Jurkat, Clone E6-1 (cell line): ENCODE measurements around the gene ATP11C.
"Not testable (repeated sequence)": the region's sequence is repeated elsewhere in the genome, so short reads cannot be mapped to it uniquely, and the experiment has no call there.

ENCODE experiments used
- DNase-seq: peaks from one replicate; pipeline ENCODE4 v3.0.0-alpha.2; 2011; ENCODE audit warnings: low read depth, low spot score
- H3K4me3 ChIP-seq: 2 replicates; pipeline ENCODE4 v1.5.1; 2011; ENCODE audit warnings: mild to moderate bottlenecking, low read length, control low read depth, moderate library complexity

The ATP11C gene

GRCh38 chrX:139930401-139930800, 2.5 kb downstream of the ATP11C start:
- no peak for DNase-seq
- no peak overlapping the region for H3K4me3 ChIP-seq

GRCh38 chrX:139929876-139930275, 3.0 kb downstream of the ATP11C start:
- no peak for DNase-seq
- H3K4me3 ChIP-seq: no peak overlapping the region

- no peak overlapping the region for H3K4me3 ChIP-seq
- DNase-seq: no peak
Measured at GRCh38 chrX:139924696-139925095, 8.2 kb downstream of the ATP11C start.

- no peak overlapping the region for H3K4me3 ChIP-seq
- DNase-seq: no peak
Measured at GRCh38 chrX:139924069-139924695, 8.7 kb downstream of the ATP11C start.

GRCh38 chrX:139921142-139921541, 11.7 kb downstream of the ATP11C start:
- not testable (repeated sequence) for DNase-seq, H3K4me3 ChIP-seq

- no peak for DNase-seq
- H3K4me3 ChIP-seq: no peak overlapping the region
Measured at GRCh38 chrX:139920316-139920715, 12.5 kb downstream of the ATP11C start.

- DNase-seq: no peak
- H3K4me3 ChIP-seq: no peak overlapping the region
Measured at GRCh38 chrX:139914421-139914820, 18.4 kb downstream of the ATP11C start.

- DNase-seq: no peak
- H3K4me3 ChIP-seq: no peak overlapping the region
Measured at GRCh38 chrX:139909712-139910111, 23.1 kb downstream of the ATP11C start.

GRCh38 chrX:139907078-139907477, 25.8 kb downstream of the ATP11C start:
- no peak for DNase-seq

GRCh38 chrX:139905743-139906142, 27.1 kb downstream of the ATP11C start:
- no peak overlapping the region for H3K4me3 ChIP-seq
- peak; percentile 65 for DNase-seq

More at GRCh38 chrX:139907078-139907477, 25.8 kb downstream of the ATP11C start:
- no peak overlapping the region for H3K4me3 ChIP-seq

- DNase-seq: no peak
Measured at GRCh38 chrX:139905051-139905450, 27.8 kb downstream of the ATP11C start.

GRCh38 chrX:139903210-139903609, 29.6 kb downstream of the ATP11C start:
- DNase-seq: no peak
- H3K4me3 ChIP-seq: no peak overlapping the region

More at GRCh38 chrX:139905051-139905450, 27.8 kb downstream of the ATP11C start:
- no peak overlapping the region for H3K4me3 ChIP-seq

GRCh38 chrX:139902559-139902958, 30.3 kb downstream of the ATP11C start:
- no peak for DNase-seq
- no peak overlapping the region for H3K4me3 ChIP-seq

- no peak overlapping the region for H3K4me3 ChIP-seq
- no peak for DNase-seq
Measured at GRCh38 chrX:139898334-139898733, 34.5 kb downstream of the ATP11C start.

- no peak for DNase-seq
- H3K4me3 ChIP-seq: no peak overlapping the region
Measured at GRCh38 chrX:139892512-139892911, 40.3 kb downstream of the ATP11C start.

GRCh38 chrX:139890991-139891700, 41.7 kb downstream of the ATP11C start:
- no peak overlapping the region for H3K4me3 ChIP-seq

GRCh38 chrX:139889760-139890159, 43.1 kb downstream of the ATP11C start:
- DNase-seq: no peak
- H3K4me3 ChIP-seq: no peak overlapping the region

More at GRCh38 chrX:139890991-139891700, 41.7 kb downstream of the ATP11C start:
- DNase-seq: no peak

- H3K4me3 ChIP-seq: no peak overlapping the region
- DNase-seq: no peak
Measured at GRCh38 chrX:139883984-139884383, 48.9 kb downstream of the ATP11C start.

GRCh38 chrX:139882299-139882698, 50.6 kb downstream of the ATP11C start:
- no peak overlapping the region for H3K4me3 ChIP-seq
- DNase-seq: no peak

GRCh38 chrX:139881572-139881971, 51.3 kb downstream of the ATP11C start:
- no peak for DNase-seq
- no peak overlapping the region for H3K4me3 ChIP-seq

GRCh38 chrX:139881130-139881529, 51.7 kb downstream of the ATP11C start:
- H3K4me3 ChIP-seq: no peak overlapping the region
- no peak for DNase-seq
